Peyer's patch (tissue), 4 donors: ENCODE measurements around the gene BRF1.
"Not testable (repeated sequence)": the region's sequence is repeated elsewhere in the genome, so short reads cannot be mapped to it uniquely, and the experiment has no call there.

Source experiments
- CTCF ChIP-seq, 6 experiments: fragments of 450-650 bp in 4 of 6; fragments of 200-600 bp in 2 of 6; sonication (generic) in 1 of 6; IDR thresholded peaks; one replicate each; pipeline ENCODE4 v1.5.1; 2017 to 2019; ENCODE audit warnings: antibody characterized with exemption in 6 of 6, mild to moderate bottlenecking in 3 of 6, moderate library complexity in 1 of 6
- POLR2A ChIP-seq, 2 donors: fragments of 450-650 bp; IDR thresholded peaks; one replicate each; pipeline ENCODE4 v1.5.1; 2017; ENCODE audit warnings: antibody characterized with exemption in 2 of 2, mild to moderate bottlenecking in 2 of 2, moderate library complexity in 2 of 2

- not testable (repeated sequence) for TF ChIP-seq CTCF, POLR2A (IDR thresholded peaks at IDR 0.05)
Observed at GRCh38 chr14:105277448-105277847, 23.4 kb downstream of the BRF1 start.
